ENCODE measurements around the gene SNX27.
"Not testable (repeated sequence)": the region's sequence is repeated elsewhere in the genome, so short reads cannot be mapped to it uniquely, and the experiment has no call there.

The SNX27 gene

DNA sequence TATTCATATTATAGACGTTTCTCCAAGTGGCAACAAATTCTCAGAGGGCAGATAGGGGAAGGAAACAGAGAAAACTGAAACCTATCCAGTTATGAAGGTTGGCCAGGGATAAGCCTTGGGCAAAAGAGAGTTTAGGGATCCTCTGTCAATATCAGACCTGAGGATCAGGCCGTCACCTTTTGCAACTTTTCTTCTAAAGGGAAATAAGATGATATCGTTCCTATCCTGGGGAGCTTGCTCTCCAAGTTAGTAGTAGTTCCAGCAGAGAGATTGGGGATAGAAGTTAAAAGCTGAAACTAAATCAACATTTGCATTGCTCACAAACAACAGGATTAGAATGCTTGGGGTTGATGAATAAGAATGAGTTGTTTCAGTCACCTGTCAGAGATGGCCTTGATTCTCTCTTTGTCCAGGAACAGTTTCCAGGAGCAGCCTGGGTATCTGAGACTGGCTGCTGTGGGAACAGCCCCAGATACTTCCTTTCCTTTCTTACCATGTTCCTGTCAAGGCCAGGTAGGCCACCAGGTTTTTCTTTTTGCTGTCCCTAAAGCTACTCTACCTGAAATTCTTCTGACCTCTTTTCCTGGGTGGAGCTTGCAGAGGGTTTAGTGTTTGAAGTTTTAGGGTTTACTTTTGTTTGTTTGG lies 112.0 kb downstream of the SNX27 start:
- DNase-seq: no peak

- no peak for DNase-seq
These were observed 116.6 kb downstream of the SNX27 start for GRCh38 chr1:151728151-151729054.

- no peak for DNase-seq
These were observed 117.5 kb downstream of the SNX27 start for GRCh38 chr1:151729157-151729965.

- no peak for DNase-seq
These were observed 118.1 kb downstream of the SNX27 start for GRCh38 chr1:151729966-151730291.

- no peak for DNase-seq
These were observed 121.3 kb downstream of the SNX27 start for GRCh38 chr1:151733126-151733525.

DNA sequence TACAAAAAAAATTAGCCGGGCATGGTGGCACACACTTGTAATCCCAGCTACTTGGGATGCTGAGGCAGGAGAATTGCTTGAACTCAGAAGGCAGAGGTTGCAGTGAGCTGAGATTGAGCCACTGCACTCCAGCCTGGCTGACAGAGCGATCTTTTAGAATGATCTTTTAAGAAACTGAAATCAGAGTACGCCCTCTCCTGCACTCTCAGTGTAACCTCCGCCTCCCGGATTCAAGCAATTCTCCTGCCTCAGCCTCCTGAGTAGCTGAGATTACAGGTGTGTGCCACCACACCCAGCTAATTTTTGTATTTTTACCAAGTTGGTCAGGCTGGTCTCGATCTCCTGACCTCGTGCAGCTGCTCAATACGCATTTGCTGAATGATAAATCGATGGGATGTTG lies 122.1 kb downstream of the SNX27 start:
- DNase-seq: not testable (repeated sequence)

DNA sequence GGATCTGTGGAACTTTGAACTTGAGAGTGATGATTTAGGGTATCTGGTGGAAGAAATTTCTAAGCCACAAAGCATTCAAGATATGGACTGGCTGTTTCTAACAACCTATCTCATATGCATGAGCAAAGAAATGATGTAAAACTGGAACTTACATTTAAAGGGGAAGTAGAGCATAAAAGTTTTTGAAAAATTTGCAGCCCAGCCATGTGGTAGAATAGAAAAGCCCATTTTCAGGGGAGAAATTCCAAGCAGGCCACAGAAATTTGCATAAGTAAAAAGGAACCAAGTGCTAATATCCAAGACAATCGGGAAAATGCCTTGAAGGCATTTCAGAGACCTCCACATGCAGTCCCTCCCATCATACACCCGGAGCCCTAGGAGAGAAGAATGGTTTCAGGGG lies 125.2 kb downstream of the SNX27 start:
- no peak for DNase-seq

DNA sequence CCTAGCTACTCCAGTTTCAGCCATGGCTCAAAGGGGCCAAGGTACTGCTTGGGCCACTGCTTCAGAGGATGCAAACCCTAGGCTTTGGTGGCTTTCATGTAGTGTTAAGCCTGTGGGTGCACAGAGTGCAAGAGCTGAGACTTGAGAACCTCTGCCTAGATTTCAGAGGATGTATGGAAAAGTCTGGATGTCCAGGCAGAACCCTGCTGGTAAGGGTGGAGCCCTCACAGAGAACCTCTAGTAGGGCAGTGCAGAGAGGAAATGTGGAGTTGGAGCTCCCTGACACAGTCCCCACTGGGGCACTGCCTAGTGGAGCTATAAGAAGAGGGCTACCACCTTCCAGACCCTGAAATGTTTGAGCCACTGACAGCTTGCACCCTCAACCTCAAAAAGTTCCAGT lies 125.6 kb downstream of the SNX27 start:
- DNase-seq: no peak

DNA sequence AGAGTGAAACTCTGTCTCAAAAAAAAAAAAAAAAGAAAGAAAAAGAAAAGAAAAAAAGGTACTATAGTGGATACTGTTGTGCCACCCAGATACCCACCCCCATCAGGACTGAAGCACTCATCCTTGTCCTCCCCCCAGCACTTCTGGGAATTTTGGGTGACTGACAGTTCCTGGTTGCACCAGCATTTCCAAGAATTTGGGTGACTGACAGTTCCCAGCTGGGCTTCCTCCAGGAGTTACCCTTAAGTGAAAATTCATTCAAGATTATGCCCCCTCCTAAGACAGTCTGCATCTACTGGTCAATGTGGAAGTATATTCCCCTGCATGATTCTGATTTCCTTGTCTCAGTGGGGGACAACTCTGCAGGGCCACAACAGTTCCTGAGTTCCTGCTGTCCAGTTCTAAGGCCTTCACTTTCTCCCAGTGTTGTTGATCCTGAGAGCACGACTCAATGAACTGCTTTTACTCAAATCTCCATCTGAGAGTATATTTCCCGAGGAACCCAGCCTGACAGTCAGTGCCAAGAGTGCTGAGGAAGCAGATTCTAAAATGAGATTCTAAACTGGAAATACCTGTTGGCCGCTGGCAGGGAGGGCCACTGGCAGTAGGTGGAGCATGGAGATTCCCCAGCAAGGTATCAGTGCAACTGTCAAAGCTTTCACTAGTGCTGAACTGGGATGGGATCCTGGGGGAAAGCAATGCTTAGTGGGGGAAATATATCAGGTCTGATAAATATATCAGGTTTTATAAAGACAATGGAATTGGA lies 127.9 kb downstream of the SNX27 start:
- no peak for DNase-seq

- no peak for DNase-seq
These were observed 129.7 kb downstream of the SNX27 start for GRCh38 chr1:151741516-151741915.
